HUES6 (cell line): Measurements from ENCODE around the gene KCTD15.
A peak's percentile ranks its signal among the peaks of the same experiment; 100 is the strongest.

Experiments used
- H3K27ac ChIP-seq: 2 replicates; pipeline ENCODE4 v1.7.0; 2013; ENCODE audit warnings: low read depth, mild to moderate bottlenecking, low read length, inconsistent platforms
- H3K27me3 ChIP-seq: 2 replicates; pipeline ENCODE4 v1.6.1; 2013; ENCODE audit warnings: low read length; ENCODE audit not compliant: control insufficient read depth, insufficient read depth
- H3K36me3 ChIP-seq: 2 replicates; pipeline ENCODE4 v1.6.1; 2013; ENCODE audit warnings: low read length; ENCODE audit not compliant: control insufficient read depth, insufficient read depth
- H3K4me1 ChIP-seq: 2 replicates; pipeline ENCODE4 v1.6.1; 2013; ENCODE audit warnings: low read length; ENCODE audit not compliant: control insufficient read depth, insufficient read depth
- H3K4me3 ChIP-seq: 2 replicates; pipeline ENCODE4 v1.5.1; 2013; ENCODE audit warnings: low read depth, low read length
- H3K9ac ChIP-seq: one replicate; pipeline ENCODE4 v1.6.1; 2013; ENCODE audit warnings: mild to moderate bottlenecking, low read length
- H3K9me3 ChIP-seq: 2 replicates; pipeline ENCODE4 v1.6.1; 2013; ENCODE audit warnings: low read depth, low read length; ENCODE audit not compliant: control insufficient read depth, insufficient read depth

Gene KCTD15

GRCh38 chr19:33796164-33796875, at the start of gene KCTD15:
Gene KCTD15 (plus strand): TSS chr19:33796870. CDS start chr19:33800455, 3,585 bp downstream.
- Histone ChIP-seq H3K36me3 (peaks cover 12% of the 10 kb centered on the region), H3K27ac (peak within 1 kb of the TSS; percentile 97), H3K9ac (peak within 1 kb of the TSS; percentile 98), H3K9me3 (no peaks in the 10 kb centered on the region), H3K27me3 (no peaks in the 10 kb centered on the region), H3K4me3 (peak within 1 kb of the TSS; percentile 97), H3K4me1 (peaks cover 27% of the 10 kb centered on the region)

- Histone ChIP-seq H3K27ac (no peak overlapping the region), H3K36me3 (no peaks in the 10 kb centered on the region), H3K4me3 (no peak overlapping the region), H3K9me3 (no peaks in the 10 kb centered on the region), H3K27me3 (peaks cover 5% of the 10 kb centered on the region; the same call in 1 of the 2 replicates), H3K9ac (no peak overlapping the region), H3K4me1 (no peaks in the 10 kb centered on the region)
Observed at GRCh38 chr19:33747273-33747672, 49.4 kb upstream of the KCTD15 start.

GRCh38 chr19:33748231-33748630, 48.4 kb upstream of the KCTD15 start:
- Histone ChIP-seq H3K9me3 (no peaks in the 10 kb centered on the region), H3K27ac (no peak overlapping the region), H3K4me3 (no peak overlapping the region), H3K27me3 (peaks cover 5% of the 10 kb centered on the region; the same call in 1 of the 2 replicates), H3K9ac (no peak overlapping the region), H3K4me1 (no peaks in the 10 kb centered on the region), H3K36me3 (no peaks in the 10 kb centered on the region)

- H3K9me3 ChIP-seq: no peaks in the 10 kb centered on the region
- no peak overlapping the region for H3K9ac ChIP-seq
- H3K27me3 ChIP-seq: peaks cover 5% of the 10 kb centered on the region; the same call in 1 of the 2 replicates
- no peaks in the 10 kb centered on the region for H3K36me3 ChIP-seq
- no peak overlapping the region for H3K27ac ChIP-seq
- no peaks in the 10 kb centered on the region for H3K4me1 ChIP-seq
- no peak overlapping the region for H3K4me3 ChIP-seq
Observed at GRCh38 chr19:33749016-33749415, 47.7 kb upstream of the KCTD15 start.

GRCh38 chr19:33749619-33750175, 47.0 kb upstream of the KCTD15 start:
- Histone ChIP-seq H3K4me1 (no peaks in the 10 kb centered on the region), H3K4me3 (no peak overlapping the region), H3K9ac (no peak overlapping the region), H3K36me3 (no peaks in the 10 kb centered on the region), H3K9me3 (no peaks in the 10 kb centered on the region), H3K27ac (no peak overlapping the region), H3K27me3 (peaks cover 5% of the 10 kb centered on the region; the same call in 1 of the 2 replicates)

- Histone ChIP-seq H3K27me3 (no peaks in the 10 kb centered on the region), H3K4me1 (no peaks in the 10 kb centered on the region), H3K9ac (no peak overlapping the region), H3K9me3 (no peaks in the 10 kb centered on the region), H3K4me3 (no peak overlapping the region), H3K27ac (no peak overlapping the region), H3K36me3 (no peaks in the 10 kb centered on the region)
Observed at GRCh38 chr19:33750587-33751435, 45.9 kb upstream of the KCTD15 start.

- Histone ChIP-seq H3K36me3 (no peaks in the 10 kb centered on the region), H3K9ac (no peak overlapping the region), H3K9me3 (no peaks in the 10 kb centered on the region), H3K4me3 (no peak overlapping the region), H3K27ac (no peak overlapping the region), H3K27me3 (no peaks in the 10 kb centered on the region), H3K4me1 (no peaks in the 10 kb centered on the region)
Observed at GRCh38 chr19:33751436-33751770, 45.3 kb upstream of the KCTD15 start.

- no peak overlapping the region for H3K9ac ChIP-seq
Observed at GRCh38 chr19:33752018-33752800, 44.5 kb upstream of the KCTD15 start.

GRCh38 chr19:33752945-33753344, 43.7 kb upstream of the KCTD15 start:
- Histone ChIP-seq H3K4me1 (no peaks in the 10 kb centered on the region), H3K9ac (no peak overlapping the region), H3K27me3 (no peaks in the 10 kb centered on the region), H3K4me3 (no peak overlapping the region), H3K27ac (no peak overlapping the region), H3K36me3 (no peaks in the 10 kb centered on the region), H3K9me3 (no peaks in the 10 kb centered on the region)

More at GRCh38 chr19:33752018-33752800, 44.5 kb upstream of the KCTD15 start:
- Histone ChIP-seq H3K36me3 (no peaks in the 10 kb centered on the region), H3K4me1 (no peaks in the 10 kb centered on the region), H3K9me3 (no peaks in the 10 kb centered on the region), H3K27ac (no peak overlapping the region), H3K4me3 (no peak overlapping the region), H3K27me3 (no peaks in the 10 kb centered on the region)

GRCh38 chr19:33754361-33754760, 42.3 kb upstream of the KCTD15 start:
- Histone ChIP-seq H3K27ac (no peak overlapping the region), H3K36me3 (no peaks in the 10 kb centered on the region), H3K4me1 (no peaks in the 10 kb centered on the region), H3K9me3 (no peaks in the 10 kb centered on the region), H3K9ac (no peak overlapping the region), H3K4me3 (no peak overlapping the region), H3K27me3 (no peaks in the 10 kb centered on the region)
